ENCODE measurements around the gene PAFAH2. TPM values are rescaled to one million over a fixed set of nuclear protein-coding genes. Genes with fewer than 3 reads are reported as not detected.

The PAFAH2 gene
- 1 to 10 TPM; 8.2 to 10.0 TPM for total RNA-seq

DNA sequence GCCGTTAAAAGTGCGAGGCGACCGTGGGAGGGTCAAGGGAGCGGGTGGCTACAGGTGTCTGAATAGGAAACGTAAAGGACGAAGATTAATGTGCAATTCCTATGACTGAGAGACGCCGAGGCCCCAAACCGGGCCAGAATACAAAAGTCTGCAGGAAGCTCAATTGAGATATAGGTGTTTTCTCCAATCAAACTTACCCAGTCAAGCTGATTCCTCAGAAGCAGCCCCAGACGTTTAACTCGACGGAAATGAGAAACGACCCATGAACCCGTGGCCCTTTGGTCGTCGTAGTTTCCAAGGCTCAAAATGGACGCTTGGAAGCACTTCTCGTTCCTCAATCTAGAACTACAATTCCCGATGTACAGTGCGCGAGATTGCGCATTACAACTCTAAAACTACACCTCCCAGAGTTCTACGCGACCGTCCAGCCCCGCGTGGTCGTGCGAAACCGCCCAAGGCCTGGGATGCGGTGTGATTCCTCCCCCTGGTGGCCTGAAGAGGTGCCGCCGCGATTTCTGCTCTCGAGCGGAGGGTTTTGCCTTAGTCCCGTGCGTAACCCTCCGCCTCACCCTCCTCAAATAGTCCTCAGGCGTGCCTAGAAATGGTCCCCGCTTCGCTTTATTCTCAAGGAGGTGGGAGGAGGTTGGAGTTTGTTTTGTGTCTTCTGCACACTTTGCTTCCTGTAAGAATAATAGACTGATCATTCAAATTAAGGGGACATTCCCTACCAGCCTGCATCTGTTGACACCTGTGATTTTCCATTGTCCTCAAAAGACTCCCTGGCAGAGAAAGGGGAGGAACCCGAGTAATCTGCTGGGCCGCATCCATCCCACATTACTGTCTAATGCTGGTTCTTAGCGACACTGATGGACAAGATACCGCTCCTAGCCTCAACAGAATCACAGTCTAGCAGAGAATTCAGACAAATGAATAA lies at the start of gene PAFAH2:
Gene PAFAH2 (minus strand): TSS at position 236 of the 934 bp plus-strand sequence. CDS start 7,247 bp downstream, outside the sequence.
- POLR2A ChIA-PET, result interaction anchor here (0.6 to 1.7 kb wide), 6 partner anchors 92 to 129 kb away, joined by 3 to 18 read pairs (median 4); partner anchors contain the start of genes PAQR7 and STMN1
- CTCF ChIA-PET, result interaction anchor here (0.6 to 3.4 kb wide), 17 partner anchors 9 to 114 kb away, joined by 3 to 35 read pairs (median 3); no protein-coding TSS in a partner anchor

DNA sequence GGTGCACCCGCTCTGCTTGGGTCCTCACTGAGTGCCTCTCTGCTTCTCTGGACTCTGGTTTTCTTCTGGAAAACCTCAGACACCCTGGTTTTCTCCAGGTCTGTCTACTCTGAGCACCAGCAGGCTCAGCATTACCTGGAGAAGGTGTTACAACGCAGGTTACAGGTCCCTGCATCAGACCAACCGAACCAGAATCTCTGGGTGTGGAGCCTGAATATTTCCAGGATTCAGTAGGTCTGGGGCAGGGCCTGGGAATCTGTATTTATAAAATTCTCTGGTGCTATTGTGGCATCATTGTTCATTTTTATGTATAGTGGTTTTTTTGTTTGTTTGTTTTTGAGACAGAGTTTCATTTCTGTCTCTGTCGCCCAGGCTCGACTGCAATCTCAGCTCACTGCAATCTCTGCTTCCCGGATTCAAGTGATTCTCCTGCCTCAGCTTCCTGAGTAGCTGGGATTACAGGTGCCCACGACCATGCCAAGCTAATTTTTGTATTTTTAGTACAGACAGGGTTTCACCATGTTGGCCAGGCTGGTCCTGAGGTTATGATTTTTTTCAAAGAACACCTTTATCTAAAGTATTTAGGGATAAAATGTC lies 49.5 kb upstream of the PAFAH2 start:
- POLR2A ChIA-PET, result no interaction called here

DNA sequence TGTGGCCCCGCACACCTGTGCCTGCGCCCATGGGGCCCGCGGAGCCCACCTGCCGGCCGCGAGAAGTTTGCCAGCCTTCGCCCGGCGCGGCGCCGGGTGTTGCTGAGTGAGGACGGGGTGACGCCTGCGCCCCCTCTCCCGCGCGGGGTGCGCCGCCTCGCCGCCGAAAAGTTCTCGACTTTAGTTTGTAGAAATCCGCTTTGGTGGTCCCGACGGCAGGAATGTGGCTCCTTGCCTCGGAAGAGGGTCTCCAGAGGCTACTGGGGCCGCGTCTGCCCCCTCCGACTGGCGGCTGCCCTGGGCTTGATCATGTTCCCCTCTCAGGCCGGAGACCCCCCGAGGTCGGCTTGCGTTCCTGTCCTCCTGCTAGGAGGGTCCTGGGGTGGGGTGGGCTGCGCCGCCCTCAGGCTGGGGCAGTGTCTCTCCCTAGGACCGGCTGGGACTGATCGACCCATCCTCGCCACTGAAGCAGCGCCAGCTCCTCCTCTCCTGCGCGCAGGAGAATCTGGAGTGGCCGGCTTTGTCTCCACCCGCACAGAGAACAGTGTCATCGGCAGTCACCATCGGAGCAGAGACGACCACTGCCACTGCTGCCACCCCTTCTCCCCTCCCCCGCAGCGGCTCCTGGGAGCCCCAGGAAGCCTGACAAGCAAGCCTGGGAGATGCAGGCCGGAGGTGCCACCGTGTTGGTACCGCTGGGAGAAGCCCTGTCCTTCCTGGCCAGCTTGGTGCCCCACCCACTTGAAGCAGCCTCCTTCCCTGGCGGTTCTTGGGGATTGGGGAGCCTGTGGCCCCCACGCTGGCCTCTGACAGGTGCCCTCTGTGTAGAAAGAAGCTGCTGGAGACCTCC lies 48.6 kb upstream of the PAFAH2 start:
- ChIA-PET CTCF (interaction anchor here (1.2 to 2.0 kb wide), 2 partner anchors 10 to 12 kb away, joined by 3 to 6 read pairs; no protein-coding TSS in a partner anchor), POLR2A (no interaction called here)

More for the DNA sequence above, 49.5 kb upstream of the PAFAH2 start:
- CTCF ChIA-PET, result no interaction called here

DNA sequence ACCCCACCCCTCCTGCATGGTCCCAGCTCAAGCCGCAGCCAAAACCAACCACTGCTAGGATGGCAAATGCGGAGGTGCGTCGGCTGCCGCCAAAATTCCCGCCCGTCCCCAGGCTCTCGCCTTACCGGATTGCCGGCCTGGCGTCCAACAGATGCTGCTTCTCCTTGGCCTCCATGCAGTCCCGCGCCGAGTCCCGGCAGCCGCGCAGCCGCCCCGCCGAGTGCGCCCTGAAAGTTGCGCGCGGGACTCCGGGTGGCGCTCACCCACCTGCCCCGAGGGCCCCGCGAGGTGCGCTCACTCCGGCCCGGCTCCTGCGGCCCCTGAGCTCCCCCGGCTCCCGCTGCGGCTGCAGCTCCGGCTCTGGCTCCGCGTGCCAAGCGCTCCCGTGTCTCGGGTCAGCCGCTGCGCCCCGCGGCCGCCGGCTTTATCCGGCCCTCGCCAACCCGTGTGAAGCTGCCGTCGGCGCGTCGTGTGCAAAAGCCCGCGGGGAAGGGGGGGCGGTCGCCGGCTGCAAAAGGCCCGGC lies 47.9 kb upstream of the PAFAH2 start, which contains the start of gene SLC30A2:
Gene SLC30A2 (minus strand): TSS at position 397 of the 524 bp plus-strand sequence. CDS start 222 bp downstream, at position 175.
- ChIA-PET POLR2A (no interaction called here), CTCF (interaction anchor here (1.2 to 2.0 kb wide), 2 partner anchors 10 to 12 kb away, joined by 3 to 6 read pairs; no protein-coding TSS in a partner anchor)

DNA sequence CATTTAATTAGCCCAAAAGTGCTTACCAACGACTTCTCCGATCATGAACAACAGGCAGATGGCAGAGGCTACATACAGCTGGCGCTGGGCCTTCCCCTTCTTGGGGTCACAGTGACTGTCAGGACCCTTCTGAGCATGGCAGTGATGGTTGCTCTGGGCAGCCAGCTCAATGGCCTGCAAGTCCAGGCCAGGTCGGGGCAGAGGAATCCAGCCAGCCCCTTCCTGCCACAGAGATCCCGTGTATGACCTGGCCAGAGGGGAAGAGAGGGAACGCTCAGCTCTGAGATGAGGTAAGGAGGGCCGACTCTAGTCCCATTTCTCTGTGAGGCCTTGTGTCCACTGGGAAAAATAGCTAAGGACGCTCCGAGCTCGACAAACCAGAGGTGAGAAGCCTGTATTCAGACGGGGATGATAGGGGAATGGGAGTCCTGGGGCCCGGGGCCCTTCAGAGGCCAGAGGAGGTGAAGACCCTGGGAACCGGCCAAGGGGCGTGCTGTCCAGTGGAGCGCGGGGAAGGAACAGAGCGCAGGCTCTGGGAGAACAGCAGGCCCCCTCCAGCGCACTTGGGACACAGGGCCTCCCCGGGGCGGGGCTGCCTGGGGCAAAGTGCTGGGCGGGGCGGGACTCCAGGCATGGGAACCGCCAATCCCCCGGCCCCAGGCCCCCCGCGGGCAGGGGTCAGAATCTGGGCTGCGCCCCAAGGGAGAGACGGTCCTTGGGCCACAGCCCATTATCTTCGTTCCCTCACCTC lies 47.3 kb upstream of the PAFAH2 start:
- ChIA-PET CTCF (interaction anchor here (1.2 to 2.0 kb wide), 2 partner anchors 9 to 11 kb away, joined by 3 to 6 read pairs; no protein-coding TSS in a partner anchor), POLR2A (no interaction called here)

DNA sequence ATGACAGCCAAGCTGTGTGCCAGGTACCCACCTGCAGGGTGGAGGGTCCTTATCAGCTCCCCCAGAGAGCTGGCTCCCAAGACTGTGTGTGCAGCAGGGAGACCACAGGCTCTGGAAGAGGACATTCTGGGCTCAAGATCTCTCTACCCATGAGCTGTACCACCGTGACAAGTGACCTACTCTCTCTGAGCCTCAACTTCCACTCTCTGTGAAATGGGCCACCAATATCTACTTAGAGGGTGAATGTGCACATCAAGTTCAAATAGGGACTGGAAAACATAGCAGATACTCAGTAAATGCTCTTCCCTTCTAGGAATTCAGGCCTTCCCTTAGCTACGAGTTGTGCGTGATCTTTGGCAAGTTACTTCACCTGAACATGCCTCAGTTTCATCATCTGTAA lies 46.6 kb upstream of the PAFAH2 start:
- ChIA-PET CTCF (interaction anchor here (2.0 kb wide), 1 partner anchor 8 kb away, joined by 6 read pairs; no protein-coding TSS in a partner anchor), POLR2A (no interaction called here)

DNA sequence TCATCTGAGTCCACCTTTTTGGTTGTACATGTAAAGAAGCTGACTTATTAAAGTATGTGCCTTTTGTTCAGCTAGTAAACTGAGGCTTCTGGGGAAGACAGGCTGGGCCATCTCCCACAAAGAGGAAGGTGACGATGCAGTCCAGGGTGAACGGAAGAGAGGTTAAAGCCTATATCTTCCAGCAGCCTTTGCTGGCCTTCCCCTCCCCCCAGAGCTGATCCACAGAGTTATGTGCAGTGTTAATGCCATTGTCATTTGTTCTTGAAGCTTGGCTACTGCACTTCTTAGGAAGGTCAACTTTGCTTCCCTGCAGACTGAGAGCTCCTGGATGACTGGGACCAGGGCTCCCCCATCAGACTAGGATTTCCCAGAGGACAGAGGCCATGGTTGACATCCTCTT lies 45.9 kb upstream of the PAFAH2 start:
- POLR2A ChIA-PET, result no interaction called here
- CTCF ChIA-PET, result interaction anchor here (1.2 kb wide), 1 partner anchor 11 kb away, joined by 3 read pairs; no protein-coding TSS in a partner anchor

DNA sequence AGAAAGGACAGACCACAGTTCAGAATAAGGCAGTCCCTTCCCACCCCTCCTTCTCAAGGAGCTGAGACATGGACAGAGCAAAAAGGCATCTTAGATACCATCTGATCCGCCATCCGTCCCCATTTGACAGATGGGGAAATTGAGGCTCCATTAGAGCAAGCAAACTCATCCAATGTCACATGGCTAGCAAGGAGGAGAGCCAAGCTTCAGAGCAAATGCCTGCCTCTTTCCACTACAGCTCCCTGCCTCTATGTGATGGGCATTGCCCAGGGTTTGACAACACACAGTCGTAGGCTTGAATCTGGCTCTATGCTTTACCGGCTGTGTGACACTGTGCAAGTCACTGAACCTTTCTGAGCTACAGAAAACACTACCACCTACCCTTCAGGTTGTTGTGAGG lies 44.1 kb upstream of the PAFAH2 start:
- ChIA-PET CTCF (interaction anchor here (1.2 kb wide), 1 partner anchor 12 kb away, joined by 3 read pairs; no protein-coding TSS in a partner anchor), POLR2A (no interaction called here)

DNA sequence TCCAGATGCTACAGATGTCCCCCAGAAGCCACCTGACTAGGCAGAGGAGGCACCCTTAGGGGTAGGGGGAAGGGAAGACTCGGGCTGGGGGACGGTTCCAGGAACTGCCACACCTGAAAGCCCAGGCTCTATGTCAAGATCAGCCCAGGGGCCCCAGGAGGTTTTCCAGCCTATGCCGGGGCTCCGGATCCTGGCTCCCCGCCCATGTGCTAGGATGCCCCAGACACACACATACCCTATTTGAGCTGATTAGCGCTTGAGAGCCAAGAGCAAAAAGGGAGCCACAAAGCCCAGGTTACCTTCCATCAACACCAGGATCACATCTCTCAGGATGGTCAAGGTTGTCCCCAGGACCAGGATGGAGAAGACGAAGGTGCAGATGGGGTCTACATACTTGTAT lies 43.5 kb upstream of the PAFAH2 start:
- CTCF ChIA-PET, result interaction anchor here (0.6 to 1.2 kb wide), 2 partner anchors 12 to 209 kb away, joined by 3 read pairs; no protein-coding TSS in a partner anchor
- POLR2A ChIA-PET, result no interaction called here

DNA sequence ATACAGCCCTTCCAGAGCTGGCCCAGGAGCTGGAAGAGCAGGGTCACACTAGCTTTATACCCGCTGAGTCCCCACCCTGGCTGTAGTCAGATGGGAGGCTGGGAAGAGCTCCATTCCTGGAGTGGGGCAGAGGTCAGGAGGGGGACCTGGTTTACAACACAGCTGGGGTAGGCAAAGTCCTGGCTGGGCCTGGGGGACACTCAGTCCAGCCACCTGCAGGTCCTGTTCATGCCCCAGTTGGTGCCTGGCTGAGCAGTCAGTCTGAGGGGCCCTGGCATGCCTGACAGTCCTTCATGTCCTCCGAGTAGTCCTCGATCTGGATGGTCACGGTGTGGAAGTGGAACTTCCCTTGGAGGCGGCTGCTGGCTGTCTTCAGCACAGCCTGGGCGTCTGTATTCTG lies 41.0 kb upstream of the PAFAH2 start:
- POLR2A ChIA-PET, result no interaction called here

DNA sequence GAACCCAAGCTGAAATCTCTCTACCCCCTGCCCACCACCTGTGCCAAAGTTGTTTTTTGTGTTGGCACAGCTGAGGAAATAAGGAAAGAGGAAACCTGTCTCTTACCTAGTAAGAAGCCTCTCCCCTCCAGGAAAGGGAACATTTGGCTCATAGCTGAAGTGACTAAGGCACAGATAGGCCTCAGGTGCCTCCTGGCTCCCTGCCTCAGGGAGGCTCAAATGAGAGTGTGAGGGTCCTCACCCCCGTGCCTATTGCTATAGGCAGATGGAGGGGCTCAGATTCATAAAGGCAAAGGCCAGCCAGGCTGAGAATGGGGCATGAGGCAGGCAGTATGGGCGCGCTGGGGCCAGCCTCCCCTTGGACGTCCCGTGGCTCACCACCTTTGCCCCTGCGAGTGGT lies 40.6 kb upstream of the PAFAH2 start:
- ChIA-PET POLR2A (no interaction called here), CTCF (interaction anchor here (1.2 kb wide), 1 partner anchor 107 kb away, joined by 3 read pairs; no protein-coding TSS in a partner anchor)

More for the DNA sequence above, 41.0 kb upstream of the PAFAH2 start:
- CTCF ChIA-PET, result interaction anchor here (1.2 kb wide), 1 partner anchor 106 kb away, joined by 3 read pairs; no protein-coding TSS in a partner anchor

DNA sequence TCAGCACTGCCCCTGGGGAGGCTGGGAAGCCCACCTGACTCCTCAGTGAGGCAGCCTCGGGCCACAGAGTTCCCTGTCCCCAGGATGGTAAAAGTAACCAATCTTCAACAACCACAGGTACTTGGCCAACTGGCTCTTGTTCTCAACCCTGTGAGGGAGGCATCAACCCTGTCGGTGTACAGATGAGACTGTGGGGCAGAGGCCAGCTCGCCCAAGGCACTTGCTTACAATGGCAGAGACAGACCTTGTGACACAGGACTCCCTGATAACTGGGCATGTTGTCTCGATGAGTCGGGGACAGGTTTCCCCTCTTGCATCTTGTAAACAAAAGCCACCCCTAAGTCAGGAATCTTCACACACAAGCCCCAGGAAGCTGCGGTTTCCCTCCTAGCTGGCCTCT lies 40.0 kb upstream of the PAFAH2 start:
- ChIA-PET CTCF (interaction anchor here (1.2 kb wide), 1 partner anchor 107 kb away, joined by 3 read pairs; no protein-coding TSS in a partner anchor), POLR2A (no interaction called here)

DNA sequence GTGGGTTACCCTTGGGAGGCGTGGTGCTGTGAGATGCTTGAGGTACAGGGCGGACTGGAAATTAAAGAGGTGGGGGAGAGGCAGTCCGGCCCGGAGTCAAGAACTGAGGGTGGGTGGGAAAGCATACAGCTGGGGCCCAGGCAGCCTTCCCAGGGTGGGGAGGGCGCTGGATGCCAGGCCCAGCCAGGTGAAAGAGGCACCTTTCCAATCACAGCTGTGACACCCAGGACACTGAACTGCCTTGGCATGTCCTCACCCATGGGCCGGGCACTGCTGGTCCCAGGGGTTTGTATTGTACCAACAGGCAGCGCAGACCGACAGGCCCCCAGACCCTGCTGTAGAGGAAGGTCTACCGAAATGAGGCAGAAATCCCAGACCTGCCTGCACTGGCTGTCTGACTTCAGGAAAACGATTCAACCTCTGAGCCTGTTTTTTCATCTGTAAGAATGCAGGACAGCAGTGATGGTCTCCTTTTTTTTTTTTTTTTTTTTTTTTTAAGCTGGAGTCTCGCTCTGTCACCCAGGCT lies 39.0 kb upstream of the PAFAH2 start:
- POLR2A ChIA-PET, result no interaction called here

DNA sequence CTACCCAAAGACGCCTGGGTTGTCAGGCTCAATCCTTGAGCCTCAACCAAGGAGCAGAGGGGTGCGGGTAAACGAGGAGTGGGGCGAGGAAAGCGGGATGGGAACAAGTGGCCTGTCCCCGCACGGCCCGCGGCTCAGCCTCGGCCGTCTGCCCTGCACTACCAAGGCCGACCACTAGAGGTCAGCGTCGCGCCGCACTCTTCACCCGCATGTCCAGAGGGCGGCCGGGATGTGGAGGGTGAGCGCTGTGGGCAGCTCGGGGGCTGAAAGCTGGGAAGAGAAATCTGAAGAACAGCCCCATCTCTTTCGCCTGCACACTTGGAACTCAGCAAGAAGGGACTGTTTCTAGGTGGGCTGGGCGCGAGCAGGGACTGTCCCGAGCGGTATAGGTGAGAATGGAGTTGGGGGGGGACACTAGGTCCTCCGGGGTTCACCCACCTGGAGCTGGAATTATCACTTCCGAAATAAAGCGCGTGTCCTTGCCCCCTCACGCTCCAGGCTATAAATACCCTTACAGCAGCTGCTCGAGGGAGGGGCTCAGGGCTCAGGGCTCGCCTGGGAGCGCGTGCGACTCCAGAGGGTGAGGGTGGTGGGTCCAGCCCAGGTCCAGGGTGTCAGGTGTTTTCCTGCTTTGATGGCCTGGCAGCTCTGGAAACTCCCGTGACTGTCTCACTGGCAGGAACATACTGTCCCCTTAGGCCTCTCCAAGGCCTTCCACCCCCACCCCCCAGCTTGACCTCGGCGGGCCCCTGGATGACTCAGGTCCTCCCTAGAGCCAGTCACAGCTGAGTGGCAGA lies 38.3 kb upstream of the PAFAH2 start:
- POLR2A ChIA-PET, result no interaction called here
- CTCF ChIA-PET, result interaction anchor here (0.7 to 2.8 kb wide), 27 partner anchors 9 to 397 kb away, joined by 3 to 9 read pairs (median 4); partner anchors contain the start of genes SLC30A2 and ZNF593

More for the DNA sequence above, 39.0 kb upstream of the PAFAH2 start:
- CTCF ChIA-PET, result interaction anchor here (0.7 to 2.8 kb wide), 21 partner anchors 10 to 396 kb away, joined by 3 to 9 read pairs (median 4); partner anchors contain the start of gene ZNF593

DNA sequence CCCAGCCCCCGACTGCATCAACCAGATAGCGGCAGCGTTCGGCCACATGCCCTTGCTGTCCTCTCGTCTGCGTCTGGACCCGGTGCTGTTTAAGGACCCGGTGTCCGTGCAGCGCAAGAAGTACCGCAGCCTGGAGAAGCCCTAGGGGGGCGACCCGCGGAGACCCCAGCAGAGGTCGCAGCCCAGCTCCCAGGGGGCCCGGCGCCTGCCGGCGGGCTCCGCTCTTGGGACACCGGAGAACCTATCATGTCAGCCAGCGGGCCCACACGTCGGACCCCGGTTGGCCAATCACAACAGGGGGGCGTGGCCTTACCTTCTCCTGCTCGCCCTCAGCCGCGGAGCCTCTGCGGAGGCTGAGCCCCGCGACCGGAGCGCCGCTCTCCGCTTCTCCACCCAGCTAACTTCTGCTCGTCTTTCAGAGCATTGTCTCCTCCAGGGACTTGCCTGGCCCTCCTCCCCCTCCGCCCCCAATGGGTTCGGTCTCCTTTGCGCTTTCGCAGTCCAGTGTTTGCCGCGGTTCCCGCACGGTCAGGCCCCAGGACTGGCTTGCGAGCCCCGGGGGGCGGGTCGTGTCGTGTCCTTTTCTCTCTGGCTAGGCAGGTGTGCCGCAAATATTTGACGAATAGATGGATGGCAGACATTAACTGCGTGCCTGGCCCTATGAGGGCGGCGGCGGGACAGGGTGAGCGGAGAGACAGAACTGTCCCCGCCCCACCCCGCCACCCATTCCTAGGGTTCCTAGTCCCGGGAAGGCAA lies 37.5 kb upstream of the PAFAH2 start:
- ChIA-PET POLR2A (interaction anchor here (0.5 kb wide), 1 partner anchor 76 kb away, joined by 5 read pairs; no protein-coding TSS in a partner anchor), CTCF (interaction anchor here (0.8 to 2.8 kb wide), 14 partner anchors 8 to 382 kb away, joined by 3 to 9 read pairs (median 5); partner anchors contain the start of gene CEP85)
